ENCODE data around the gene VSTM4. TPM values are rescaled to one million over a fixed set of nuclear protein-coding genes. Genes with fewer than 3 reads are reported as not detected.
A peak's percentile ranks its signal among the peaks of the same experiment; 100 is the strongest.

VSTM4 gene
- total RNA-seq, 1 donor from 2014 or later: 21.1 TPM

GRCh38 chr10:48983648-48984351 lies 131.5 kb downstream of the VSTM4 start:
- H3K4me3 ChIP-seq: no peak overlapping the region
- no peaks in the 10 kb centered on the region for H3K9me3 ChIP-seq (replicated peaks)
- TF ChIP-seq CTCF (IDR thresholded peaks at IDR 0.05; ENCODE audit: borderline replicate concordance): no peak
- no peak overlapping the region for H3K27ac ChIP-seq (replicated peaks)
- intact Hi-C loops (cut with micrococcal nuclease): loop anchor here (10.0 kb wide), 1 partner anchor 181 kb away; no protein-coding TSS in a partner anchor
- H3K27me3 ChIP-seq (ENCODE audit: low read depth): no peaks in the 10 kb centered on the region
- no peak for DNase-seq
- peaks cover 6% of the 10 kb centered on the region for H3K4me1 ChIP-seq
- no peaks in the 10 kb centered on the region for H3K36me3 ChIP-seq

- Histone ChIP-seq H3K9me3 (replicated peaks) (no peaks in the 10 kb centered on the region), H3K27ac (replicated peaks) (no peak overlapping the region), H3K4me3 (no peak overlapping the region), H3K27me3 (ENCODE audit: low read depth) (no peaks in the 10 kb centered on the region), H3K4me1 (peaks cover 6% of the 10 kb centered on the region), H3K36me3 (no peaks in the 10 kb centered on the region)
- no peak for TF ChIP-seq CTCF (IDR thresholded peaks at IDR 0.05; ENCODE audit: borderline replicate concordance)
- intact Hi-C loops (cut with micrococcal nuclease): loop anchor here (10.0 kb wide), 1 partner anchor 182 kb away; no protein-coding TSS in a partner anchor
- DNase-seq: no peak
Measured at GRCh38 chr10:48982584-48982983, 132.7 kb downstream of the VSTM4 start.

GRCh38 chr10:48981310-48981907 lies 133.9 kb downstream of the VSTM4 start:
- no peak overlapping the region for H3K27ac ChIP-seq (replicated peaks)
- no peak overlapping the region for H3K4me3 ChIP-seq
- no peaks in the 10 kb centered on the region for H3K27me3 ChIP-seq (ENCODE audit: low read depth)
- TF ChIP-seq CTCF (IDR thresholded peaks at IDR 0.05; ENCODE audit: borderline replicate concordance): peak; percentile 92
- H3K9me3 ChIP-seq (replicated peaks): no peaks in the 10 kb centered on the region
- no peaks in the 10 kb centered on the region for H3K36me3 ChIP-seq
- peak; percentile 57 for DNase-seq
- intact Hi-C loops (cut with micrococcal nuclease): loop anchor here (10.0 kb wide), 1 partner anchor 183 kb away; no protein-coding TSS in a partner anchor
- H3K4me1 ChIP-seq: peaks cover 6% of the 10 kb centered on the region

- TF ChIP-seq CTCF (IDR thresholded peaks at IDR 0.05; ENCODE audit: borderline replicate concordance): no peak
- Histone ChIP-seq H3K9me3 (replicated peaks) (no peaks in the 10 kb centered on the region), H3K27me3 (ENCODE audit: low read depth) (no peaks in the 10 kb centered on the region), H3K4me3 (no peak overlapping the region), H3K36me3 (no peaks in the 10 kb centered on the region), H3K27ac (replicated peaks) (no peak overlapping the region), H3K4me1 (peaks cover 6% of the 10 kb centered on the region)
- DNase-seq: no peak
- intact Hi-C loops (cut with micrococcal nuclease): no loop called here
Measured at GRCh38 chr10:48978318-48978717, 137.0 kb downstream of the VSTM4 start.

- no peak overlapping the region for H3K27ac ChIP-seq (replicated peaks)
- H3K4me3 ChIP-seq: no peak overlapping the region
- H3K27me3 ChIP-seq (ENCODE audit: low read depth): no peaks in the 10 kb centered on the region
- no peaks in the 10 kb centered on the region for H3K9me3 ChIP-seq (replicated peaks)
- DNase-seq: no peak
- peaks cover 2% of the 10 kb centered on the region for H3K4me1 ChIP-seq
- no peaks in the 10 kb centered on the region for H3K36me3 ChIP-seq
- intact Hi-C loops (cut with micrococcal nuclease): no loop called here
- TF ChIP-seq CTCF (IDR thresholded peaks at IDR 0.05; ENCODE audit: borderline replicate concordance): peak; percentile 58
Measured at GRCh38 chr10:48976196-48976595, 139.1 kb downstream of the VSTM4 start.
